ENCODE measurements around the gene NTM.

The NTM gene

GRCh38 chr11:132047167-132047566, 676.8 kb downstream of the NTM start:
- TF ChIP-seq EZH2phosphoT487 (IDR thresholded peaks at IDR 0.05; ENCODE audit: low read depth): no peak
- TF ChIP-seq CTCF (IDR thresholded peaks at IDR 0.05; ENCODE audit: low read depth, low read length): no peak
- Histone ChIP-seq H3K27me3 (ENCODE audit: low read depth, low read length) (peaks cover 46% of the 10 kb centered on the region), H2AFZ (ENCODE audit: low read depth, low read length) (no peak overlapping the region), H3K9ac (ENCODE audit: low read length) (no peak overlapping the region), H3K9me3 (ENCODE audit: insufficient read depth, low read length) (no peaks in the 10 kb centered on the region), H3K79me2 (ENCODE audit: low read length) (no peaks in the 10 kb centered on the region), H4K20me1 (ENCODE audit: insufficient read depth, low read length) (no peaks in the 10 kb centered on the region), H3K4me1 (ENCODE audit: low read length) (no peaks in the 10 kb centered on the region), H3K4me3 (ENCODE audit: low read length) (no peak overlapping the region), H3K36me3 (replicated peaks; ENCODE audit: low read depth, low read length) (no peaks in the 10 kb centered on the region), H3K4me2 (ENCODE audit: low read length) (no peak overlapping the region), H3K27ac (ENCODE audit: low read length) (no peak overlapping the region)

GRCh38 chr11:132048040-132048439, 677.6 kb downstream of the NTM start:
- H3K4me3 ChIP-seq (ENCODE audit: low read length): no peak overlapping the region
- no peak overlapping the region for H3K27ac ChIP-seq (ENCODE audit: low read length)
- no peaks in the 10 kb centered on the region for H4K20me1 ChIP-seq (ENCODE audit: insufficient read depth, low read length)
- H3K9ac ChIP-seq (ENCODE audit: low read length): no peak overlapping the region
- no peak overlapping the region for H3K4me2 ChIP-seq (ENCODE audit: low read length)
- peaks cover 49% of the 10 kb centered on the region for H3K27me3 ChIP-seq (ENCODE audit: low read depth, low read length)
- no peak overlapping the region for H2AFZ ChIP-seq (ENCODE audit: low read depth, low read length)
- no peaks in the 10 kb centered on the region for H3K4me1 ChIP-seq (ENCODE audit: low read length)
- H3K79me2 ChIP-seq (ENCODE audit: low read length): no peaks in the 10 kb centered on the region
- no peaks in the 10 kb centered on the region for H3K9me3 ChIP-seq (ENCODE audit: insufficient read depth, low read length)
- no peak for TF ChIP-seq EZH2phosphoT487 (IDR thresholded peaks at IDR 0.05; ENCODE audit: low read depth)
- no peak for TF ChIP-seq CTCF (IDR thresholded peaks at IDR 0.05; ENCODE audit: low read depth, low read length)
- H3K36me3 ChIP-seq (replicated peaks; ENCODE audit: low read depth, low read length): no peaks in the 10 kb centered on the region

GRCh38 chr11:132049205-132049604, 678.8 kb downstream of the NTM start:
- Histone ChIP-seq H3K36me3 (replicated peaks; ENCODE audit: low read depth, low read length) (no peaks in the 10 kb centered on the region), H2AFZ (ENCODE audit: low read depth, low read length) (no peak overlapping the region), H3K79me2 (ENCODE audit: low read length) (no peaks in the 10 kb centered on the region), H3K9me3 (ENCODE audit: insufficient read depth, low read length) (no peaks in the 10 kb centered on the region), H3K4me1 (ENCODE audit: low read length) (no peaks in the 10 kb centered on the region), H3K27ac (ENCODE audit: low read length) (no peak overlapping the region), H3K9ac (ENCODE audit: low read length) (no peak overlapping the region), H4K20me1 (ENCODE audit: insufficient read depth, low read length) (no peaks in the 10 kb centered on the region), H3K4me3 (ENCODE audit: low read length) (no peak overlapping the region), H3K27me3 (ENCODE audit: low read depth, low read length) (peaks cover 54% of the 10 kb centered on the region), H3K4me2 (ENCODE audit: low read length) (no peak overlapping the region)
- TF ChIP-seq EZH2phosphoT487 (IDR thresholded peaks at IDR 0.05; ENCODE audit: low read depth) (no peak), CTCF (IDR thresholded peaks at IDR 0.05; ENCODE audit: low read depth, low read length) (no peak)

- Histone ChIP-seq H3K79me2 (ENCODE audit: low read length) (no peaks in the 10 kb centered on the region), H2AFZ (ENCODE audit: low read depth, low read length) (no peak overlapping the region), H3K36me3 (replicated peaks; ENCODE audit: low read depth, low read length) (no peaks in the 10 kb centered on the region), H3K4me3 (ENCODE audit: low read length) (no peak overlapping the region), H3K27me3 (ENCODE audit: low read depth, low read length) (peaks cover 54% of the 10 kb centered on the region), H3K4me1 (ENCODE audit: low read length) (no peaks in the 10 kb centered on the region), H3K4me2 (ENCODE audit: low read length) (no peak overlapping the region), H3K9ac (ENCODE audit: low read length) (no peak overlapping the region), H3K9me3 (ENCODE audit: insufficient read depth, low read length) (no peaks in the 10 kb centered on the region), H3K27ac (ENCODE audit: low read length) (no peak overlapping the region), H4K20me1 (ENCODE audit: insufficient read depth, low read length) (no peaks in the 10 kb centered on the region)
- TF ChIP-seq EZH2phosphoT487 (IDR thresholded peaks at IDR 0.05; ENCODE audit: low read depth): no peak
- no peak for TF ChIP-seq CTCF (IDR thresholded peaks at IDR 0.05; ENCODE audit: low read depth, low read length)
These were observed 679.6 kb downstream of the NTM start for GRCh38 chr11:132050049-132050448.

Data from OCI-LY3 (cell line).